Measurements from ENCODE around the gene CRHR1.

- no peak for TF ChIP-seq CTCF (IDR thresholded peaks at IDR 0.05)
- TF ChIP-seq POLR2A (IDR thresholded peaks at IDR 0.05): no peak
Measured at GRCh38 chr17:45749831-45750335, 34.2 kb upstream of the CRHR1 start.
